H1 (cell line): ENCODE results near the gene TNRC6C. TPM values are rescaled to one million over a fixed set of nuclear protein-coding genes. Genes with fewer than 3 reads are reported as not detected.

Experiments
- CTCF ChIA-PET: fragments of 300-600 bp; sonication (Branson Sonifier 250); formaldehyde crosslinking; loops from one replicate; lab custom pipeline; 2021; ENCODE audit not compliant: partially characterized antibody; lab: Charles Lee
- POLR2A ChIA-PET: fragments of 300-600 bp; sonication (Branson Sonifier 250); formaldehyde crosslinking; loops from one replicate; lab custom pipeline; 2021; ENCODE audit warnings: inconsistent platforms; ENCODE audit not compliant: partially characterized antibody; lab: Charles Lee
- DNase-seq, 2 experiments: peaks; one replicate each; pipeline versions ENCODE4 v3.0.0 to v3.0.0-alpha.2; 2010 to 2022; ENCODE audit warnings: low spot score in 2 of 2, low read depth in 1 of 2, mixed read lengths in 1 of 2
- FAIRE-seq: peaks from 2 replicates; lab custom pipeline; 2011; peaks lifted over from hg19 to GRCh38; lab: Jason Lieb, UNC
- H2AFZ ChIP-seq: 2 replicates; pipeline ENCODE4 v1.8.1; 2012; ENCODE audit warnings: low read length, inconsistent platforms
- H2AK5ac ChIP-seq: 2 replicates; pipeline ENCODE4 v1.6.1; 2013; ENCODE audit warnings: low read depth, low read length
- H2BK120ac ChIP-seq: replicated peaks from 2 replicates; pipeline ENCODE3; 2013; ENCODE audit warnings: low read depth, low read length, inconsistent platforms
- H2BK12ac ChIP-seq: 2 replicates; pipeline ENCODE4 v1.6.1; 2013; ENCODE audit warnings: low read depth, low read length
- H2BK15ac ChIP-seq: 2 replicates; pipeline ENCODE4 v1.6.1; 2013; ENCODE audit warnings: low read length
- H2BK20ac ChIP-seq: 2 replicates; pipeline ENCODE4 v1.6.1; 2013; ENCODE audit warnings: low read length
- H2BK5ac ChIP-seq: 2 replicates; pipeline ENCODE4 v1.6.1; 2013; ENCODE audit warnings: low read depth, low read length
- H3K14ac ChIP-seq: 2 replicates; pipeline ENCODE4 v1.6.1; 2013; ENCODE audit warnings: inconsistent platforms; ENCODE audit not compliant: insufficient read length
- H3K18ac ChIP-seq: 2 replicates; pipeline ENCODE4 v1.6.1; 2013; ENCODE audit warnings: low read length; ENCODE audit errors: extremely low read depth
- H3K23ac ChIP-seq: 2 replicates; pipeline ENCODE4 v1.6.1; 2013; ENCODE audit warnings: inconsistent platforms; ENCODE audit not compliant: insufficient read length
- H3K23me2 ChIP-seq: 2 replicates; pipeline ENCODE4 v1.6.1; 2013; ENCODE audit warnings: low read depth, low read length
- H3K27ac ChIP-seq: 2 replicates; pipeline ENCODE4 v1.6.1; 2011; ENCODE audit warnings: low read depth, low read length, inconsistent platforms
- H3K27me3 ChIP-seq, 4 experiments: replicated peaks in 1 of 4; 1 replicate in 1 of 4; 2 replicates in 3 of 4; pipeline versions ENCODE4 v1.6.1 to v1.8.1; 2011 to 2013; ENCODE audit warnings: low read length in 3 of 4, mild to moderate bottlenecking in 3 of 4, inconsistent platforms in 2 of 4, mixed read lengths in 2 of 4, moderate library complexity in 1 of 4; ENCODE audit not compliant: control insufficient read depth in 3 of 4, insufficient read depth in 3 of 4; ENCODE audit errors: extremely low read depth in 1 of 4
- H3K36me3 ChIP-seq, 4 experiments: 2 replicates each; pipeline versions ENCODE4 v1.6.1 to v1.8.1; 2011 to 2013; ENCODE audit warnings: mild to moderate bottlenecking in 4 of 4, low read length in 3 of 4, moderate library complexity in 2 of 4, control low read depth in 1 of 4, inconsistent platforms in 1 of 4; ENCODE audit not compliant: insufficient read depth in 4 of 4, control insufficient read depth in 2 of 4
- H3K4ac ChIP-seq: replicated peaks from 2 replicates; pipeline ENCODE3; 2013; ENCODE audit warnings: low read length, low read depth, mixed read lengths, inconsistent platforms; ENCODE audit not compliant: insufficient read length
- H3K4me1 ChIP-seq, 4 experiments: replicated peaks in 1 of 4; 1 replicate in 1 of 4; 2 replicates in 3 of 4; pipeline versions ENCODE4 v1.6.1 to v1.8.1; 2011 to 2013; ENCODE audit warnings: low read length in 3 of 4, inconsistent platforms in 2 of 4, mixed read lengths in 1 of 4; ENCODE audit not compliant: insufficient read depth in 4 of 4, control insufficient read depth in 3 of 4
- H3K4me2 ChIP-seq, 2 experiments: 2 replicates each; pipeline versions ENCODE4 v1.6.1 to v1.8.1; 2011 to 2013; ENCODE audit warnings: low read depth in 2 of 2, low read length in 2 of 2, control low read depth in 1 of 2, inconsistent platforms in 1 of 2, mild to moderate bottlenecking in 1 of 2; ENCODE audit not compliant: insufficient read depth in 1 of 2
- H3K4me3 ChIP-seq, 4 experiments: fragments of 200-600, 300-600 bp in 1 of 4; sonication (generic), shearing (Covaris generic), sonication (Bioruptor Twin) in 1 of 4; 2 replicates each; pipeline versions ENCODE4 v1.5.1 to v1.8.1; 2011 to 2016; ENCODE audit warnings: low read length in 4 of 4, low read depth in 3 of 4, control low read depth in 2 of 4, inconsistent platforms in 2 of 4, mild to moderate bottlenecking in 2 of 4, mixed read lengths in 1 of 4, moderate library complexity in 1 of 4; ENCODE audit not compliant: insufficient read depth in 2 of 4; ENCODE audit errors: extremely low read depth in 1 of 4
- H3K56ac ChIP-seq: replicated peaks from 2 replicates; pipeline ENCODE3; 2013; ENCODE audit warnings: low read depth, mild to moderate bottlenecking, mixed read lengths, low read length, inconsistent platforms; ENCODE audit not compliant: insufficient read length
- H3K79me1 ChIP-seq: 2 replicates; pipeline ENCODE4 v1.6.1; 2013; ENCODE audit warnings: low read depth, low read length, control low read depth
- H3K79me2 ChIP-seq, 2 experiments: 2 replicates each; pipeline versions ENCODE4 v1.6.1 to v1.8.1; 2012 to 2013; ENCODE audit warnings: low read length in 2 of 2, mild to moderate bottlenecking in 2 of 2, inconsistent platforms in 1 of 2; ENCODE audit not compliant: insufficient read depth in 2 of 2, control insufficient read depth in 1 of 2
- H3K9ac ChIP-seq, 4 experiments: replicated peaks in 1 of 4; 1 replicate in 1 of 4; 2 replicates in 3 of 4; pipeline versions ENCODE4 v1.6.1 to v1.8.1; 2011 to 2013; ENCODE audit warnings: low read depth in 3 of 4, low read length in 3 of 4, control low read depth in 2 of 4, mild to moderate bottlenecking in 2 of 4, moderate library complexity in 2 of 4, inconsistent platforms in 1 of 4; ENCODE audit errors: extremely low read depth in 1 of 4
- H3K9me3 ChIP-seq, 2 experiments: 2 replicates each; pipeline versions ENCODE4 v1.6.1 to v1.8.1; 2012 to 2013; ENCODE audit warnings: mild to moderate bottlenecking in 2 of 2, moderate library complexity in 2 of 2, control low read depth in 1 of 2, inconsistent platforms in 1 of 2, low read depth in 1 of 2, low read length in 1 of 2, mixed read lengths in 1 of 2; ENCODE audit not compliant: insufficient read depth in 2 of 2
- H4K20me1 ChIP-seq, 2 experiments: replicated peaks in 1 of 2; 2 replicates each; pipeline versions ENCODE3 to v1.8.1; 2011 to 2013; ENCODE audit warnings: inconsistent platforms in 2 of 2, low read length in 2 of 2, mild to moderate bottlenecking in 1 of 2; ENCODE audit not compliant: insufficient read depth in 2 of 2, control insufficient read depth in 1 of 2
- H4K5ac ChIP-seq: 2 replicates; pipeline ENCODE4 v1.6.1; 2013; ENCODE audit warnings: low read length, low read depth, mixed read lengths, inconsistent platforms; ENCODE audit not compliant: insufficient read length
- H4K8ac ChIP-seq: 2 replicates; pipeline ENCODE4 v1.8.0; 2013; ENCODE audit warnings: mild to moderate bottlenecking, moderate library complexity, low read length, inconsistent platforms; ENCODE audit not compliant: insufficient read depth; ENCODE audit errors: extremely low read depth
- H4K91ac ChIP-seq: replicated peaks from 2 replicates; pipeline ENCODE3; 2013; ENCODE audit warnings: low read length, mixed read lengths, inconsistent platforms; ENCODE audit not compliant: insufficient read length
- ASH2L ChIP-seq: fragments of 200-600, 300-600 bp; sonication (generic); IDR thresholded peaks from one replicate; pipeline ENCODE4 v1.7.1; 2017; ENCODE audit warnings: low read length
- BACH1 ChIP-seq: IDR thresholded peaks from 2 replicates; pipeline ENCODE4 v1.6.1; 2012; ENCODE audit warnings: low read length, improper control_type of control experiment
- BCL11A ChIP-seq, 2 experiments: IDR thresholded peaks; one replicate each; pipeline ENCODE4 v1.6.1; 2011; ENCODE audit warnings: low read depth in 2 of 2, low read length in 2 of 2, mild to moderate bottlenecking in 2 of 2
- CBX8 ChIP-seq: fragments of 300-800, 300-1000 bp; sonication (generic); IDR thresholded peaks from 2 replicates; pipeline ENCODE4 v1.7.1; 2016; ENCODE audit warnings: low read depth, low read length, borderline replicate concordance
- E2F6 ChIP-seq: IDR thresholded peaks from 2 replicates; pipeline ENCODE4 v1.6.1; 2012; ENCODE audit warnings: inconsistent platforms
- FOSL1 ChIP-seq: IDR thresholded peaks from 2 replicates; pipeline ENCODE4 v1.6.1; 2011; ENCODE audit warnings: mild to moderate bottlenecking, low read depth, low read length, moderate library complexity; ENCODE audit not compliant: insufficient read depth
- HDAC6 ChIP-seq: IDR thresholded peaks from one replicate; pipeline ENCODE4 v1.7.1; 2012; ENCODE audit warnings: low read depth, mild to moderate bottlenecking, inconsistent platforms, low read length, moderate library complexity
- JUN ChIP-seq: IDR thresholded peaks from 2 replicates; pipeline ENCODE4 v1.6.1; 2011; ENCODE audit warnings: low read depth, mild to moderate bottlenecking, improper control_type of control experiment, low read length
- JUND ChIP-seq: IDR thresholded peaks from 2 replicates; pipeline ENCODE4 v1.6.1; 2011; ENCODE audit warnings: mild to moderate bottlenecking, improper control_type of control experiment, low read length
- KDM4A ChIP-seq: IDR thresholded peaks from one replicate; pipeline ENCODE4 v1.7.1; 2012; ENCODE audit warnings: low read depth, mild to moderate bottlenecking, moderate library complexity, low read length, inconsistent platforms; ENCODE audit not compliant: severe bottlenecking
- POLR2AphosphoS5 ChIP-seq: IDR thresholded peaks from 2 replicates; pipeline ENCODE4 v1.6.1; 2011; ENCODE audit warnings: low read depth, low read length
- SP1 ChIP-seq: IDR thresholded peaks from 2 replicates; pipeline ENCODE4 v1.6.1; 2011; ENCODE audit warnings: low read depth, low read length
- USF2 ChIP-seq: IDR thresholded peaks from 2 replicates; pipeline ENCODE4 v1.6.1; 2011; ENCODE audit warnings: low read length, improper control_type of control experiment
- ZNF274 ChIP-seq: IDR thresholded peaks from 2 replicates; pipeline ENCODE4 v1.7.0; 2012; ENCODE audit warnings: low read length, borderline replicate concordance; ENCODE audit errors: extremely low read depth
- WGBS, 2 experiments: shearing (Covaris generic) in 1 of 2; methylation state at CpG; one replicate each; pipeline versions ENCODE4 v1.1.6 to v1.1.7; 2013 to 2015; ENCODE audit warnings: low lambda C conversion rate in 2 of 2, mixed read lengths in 2 of 2, inconsistent platforms in 1 of 2, low coverage in 1 of 2, missing lambda C conversion rate in 1 of 2; ENCODE audit not compliant: insufficient replicate concordance in 2 of 2, insufficient coverage in 1 of 2, insufficient read length in 1 of 2; ENCODE audit errors: extremely low coverage in 1 of 2, missing lambda C conversion rate in 1 of 2; 5-methylcytosine and 5-hydroxymethylcytosine counted together
- polyA plus RNA-seq, 7 experiments: library from polyadenylated mRNA; depleted of rRNA in 3 of 7; stranded (reverse) in 5 of 7; unstranded in 2 of 7; fragments of >200 nt in 5 of 7; fragments of 200-250 nt in 2 of 7; gene quantifications; 1 replicate in 5 of 7; 2 replicates in 1 of 7; 4 replicates in 1 of 7; pipeline versions ENCODE4 v1.2.1 to v1.2.3, GENCODE V29; 2011 to 2013; ENCODE audit warnings: missing spikeins in 2 of 7, mixed read lengths in 2 of 7
- total RNA-seq: library from RNA; stranded (reverse); fragmentation: NEBNext Ultra II Directional; extraction: Animal tissue kit (Norgen Biotek cat#: 25700); gene quantifications from 2 replicates; pipeline ENCODE4 v1.2.1, GENCODE V29; 2021

Gene TNRC6C
- total and polyA plus RNA-seq, 2 of the 8 experiments (the other 6 are each of a cell fraction or from before 2014, with no cell fraction given): 2.8 to 28.9 TPM

- FAIRE-seq: no peak
- TF ChIP-seq JUN (no peak), BACH1 (no peak), JUND (no peak), E2F6 (no peak), USF2 (no peak), ZNF274 (no peak), FOSL1 (no peak), CBX8 (no peak), SP1 (no peak), POLR2AphosphoS5 (no peak), BCL11A (IDR thresholded peaks at IDR 0.05; ENCODE audit: low read depth in 2 of 2, low read length in 2 of 2) (no peak), ASH2L (no peak), HDAC6 (no peak), KDM4A (no peak)
Measured at GRCh38 chr17:78072961-78073360, 114.5 kb downstream of the TNRC6C start.

More at GRCh38 chr17:78072961-78073360, 114.5 kb downstream of the TNRC6C start:
- Histone ChIP-seq H2BK15ac (no peak overlapping the region), H3K56ac (no peak overlapping the region), H4K91ac (no peak overlapping the region), H3K36me3 (peaks cover 16 to 70% (median 47%) of the 10 kb centered on the region in 4 experiments), H3K23ac (no peak overlapping the region), H2BK5ac (no peak overlapping the region), H3K9me3 (no peaks in the 10 kb centered on the region), H3K79me1 (no peaks in the 10 kb centered on the region), H2BK120ac (no peak overlapping the region), H3K18ac (no peak overlapping the region), H3K9ac (0 out of 7 replicates have a peak overlapping the region, but pooled peaks of 1 of the 4 experiments have one; percentile 21), H3K4me2 (no peak overlapping the region), H4K20me1 (peaks cover 1 to 2% of the 10 kb centered on the region in 2 experiments), H3K23me2 (no peaks in the 10 kb centered on the region), H4K8ac (no peak overlapping the region), H3K14ac (no peak overlapping the region), H3K27me3 (no peaks in the 10 kb centered on the region), H2BK20ac (no peak overlapping the region), H3K4me3 (no peak overlapping the region), H4K5ac (no peak overlapping the region), H2AFZ (no peak overlapping the region), H3K4me1 (no peaks in the 10 kb centered on the region), H3K4ac (no peak overlapping the region), H2BK12ac (no peak overlapping the region), H2AK5ac (no peak overlapping the region), H3K79me2 (no peaks in the 10 kb centered on the region), H3K27ac (no peak overlapping the region)
- 91% methylated on average over 3 of the region's 3 CpGs; no CpG with 5 or more reads in 1 of the 2 experiments for WGBS, 2 experiments
- no peak for DNase-seq
- ChIA-PET CTCF (interaction anchor here (1.0 to 2.2 kb wide), 3 partner anchors 9 to 12 kb away, joined by 3 to 5 read pairs (median 3); no protein-coding TSS in a partner anchor), POLR2A (no interaction called here)
